ENCODE data around the gene HOXD8.

HOXD8 gene

GRCh38 chr2:176146645-176147044 is 17.1 kb downstream of the HOXD8 start:
- no peak for DNase-seq (ENCODE audit: low read depth in 2 of 2)

- no peak for DNase-seq (ENCODE audit: low read depth in 2 of 2)
Observed at GRCh38 chr2:176147210-176147799, 17.8 kb downstream of the HOXD8 start.

GRCh38 chr2:176147800-176148496 is 18.4 kb downstream of the HOXD8 start:
- no peak for DNase-seq (ENCODE audit: low read depth in 2 of 2)

- DNase-seq (ENCODE audit: low read depth in 2 of 2), result no peak
Observed at GRCh38 chr2:176148751-176149421, 19.4 kb downstream of the HOXD8 start.

GRCh38 chr2:176149481-176149938 is 20.0 kb downstream of the HOXD8 start:
- DNase-seq (ENCODE audit: low read depth in 2 of 2), result no peak

GRCh38 chr2:176149939-176150583 is 20.6 kb downstream of the HOXD8 start:
- DNase-seq (ENCODE audit: low read depth in 2 of 2), result no peak

GRCh38 chr2:176150584-176151441 is 21.3 kb downstream of the HOXD8 start:
- DNase-seq (ENCODE audit: low read depth in 2 of 2), result no peak

- DNase-seq (ENCODE audit: low read depth in 2 of 2), result no peak
Observed at GRCh38 chr2:176151442-176152287, 22.2 kb downstream of the HOXD8 start, which contains the start of gene HOXD4. TSS of gene HOXD4 (plus strand) at chr2:176151550. CDS start at chr2:176151634, 84 bp downstream.

GRCh38 chr2:176152350-176153181 is 23.1 kb downstream of the HOXD8 start:
- DNase-seq (ENCODE audit: low read depth in 2 of 2), result no peak

- no peak for DNase-seq (ENCODE audit: low read depth in 2 of 2)
Observed at GRCh38 chr2:176154576-176155252, 25.2 kb downstream of the HOXD8 start.

GRCh38 chr2:176155356-176156044 is 26.0 kb downstream of the HOXD8 start:
- DNase-seq (ENCODE audit: low read depth in 2 of 2), result no peak

- no peak for DNase-seq (ENCODE audit: low read depth in 2 of 2)
Observed at GRCh38 chr2:176156301-176156806, 26.8 kb downstream of the HOXD8 start.

GRCh38 chr2:176156807-176157498 is 27.4 kb downstream of the HOXD8 start, which contains the start of gene HOXD3:
TSS of gene HOXD3 (plus strand) at chr2:176157307. CDS start at chr2:176169115, 11,808 bp downstream.
- no peak for DNase-seq (ENCODE audit: low read depth in 2 of 2)

GRCh38 chr2:176157499-176158185 is 28.1 kb downstream of the HOXD8 start:
- no peak for DNase-seq (ENCODE audit: low read depth in 2 of 2)

GRCh38 chr2:176158186-176158591 is 28.7 kb downstream of the HOXD8 start:
- DNase-seq (ENCODE audit: low read depth in 2 of 2), result no peak

- DNase-seq (ENCODE audit: low read depth in 2 of 2), result no peak
Observed at GRCh38 chr2:176158855-176159662, 29.6 kb downstream of the HOXD8 start.
